Spleen (tissue), 11 donors: ENCODE measurements around the gene BRF1. TPM values are rescaled to one million over a fixed set of nuclear protein-coding genes. Genes with fewer than 3 reads are reported as not detected.

Experiments used
- DNase-seq: peaks from one replicate; pipeline ENCODE4 v3.0.0-alpha.2; 2020
- H3K27ac ChIP-seq, 8 donors: fragments of 200-600 bp; sonication (generic) in 7 of 8; 1 replicate in 4 of 8; 2 replicates in 4 of 8; pipeline versions ENCODE4 v1.5.0 to v1.8.0; 2016 to 2021; ENCODE audit warnings: inconsistent platforms in 4 of 8, mild to moderate bottlenecking in 4 of 8, moderate library complexity in 1 of 8
- H3K27me3 ChIP-seq, 7 donors: fragments of 200-600 bp; sonication (generic) in 6 of 7; replicated peaks in 1 of 7; 1 replicate in 4 of 7; 2 replicates in 3 of 7; pipeline versions ENCODE4 v1.5.0 to v1.8.0; 2016 to 2021; ENCODE audit warnings: inconsistent platforms in 3 of 7, mild to moderate bottlenecking in 1 of 7
- H3K36me3 ChIP-seq, 6 donors: fragments of 200-600 bp; sonication (generic) in 5 of 6; 1 replicate in 4 of 6; 2 replicates in 2 of 6; pipeline versions ENCODE4 v1.5.0 to v1.8.0; 2016 to 2021; ENCODE audit warnings: inconsistent platforms in 2 of 6
- H3K4me1 ChIP-seq, 6 donors: fragments of 200-600 bp; sonication (generic) in 5 of 6; 1 replicate in 3 of 6; 2 replicates in 3 of 6; pipeline versions ENCODE4 v1.5.0 to v1.8.0; 2016 to 2021; ENCODE audit warnings: inconsistent platforms in 3 of 6
- H3K4me3 ChIP-seq, 8 donors: fragments of 200-600 bp; sonication (generic) in 7 of 8; 1 replicate in 4 of 8; 2 replicates in 4 of 8; pipeline versions ENCODE4 v1.5.0 to v1.8.0; 2016 to 2021; ENCODE audit warnings: inconsistent platforms in 4 of 8, mild to moderate bottlenecking in 4 of 8, moderate library complexity in 2 of 8
- H3K9me3 ChIP-seq, 8 donors: fragments of 200-600 bp; sonication (generic) in 7 of 8; 1 replicate in 4 of 8; 2 replicates in 4 of 8; pipeline versions ENCODE4 v1.5.0 to v1.8.0; 2016 to 2021; ENCODE audit warnings: inconsistent platforms in 4 of 8
- CTCF ChIP-seq, 11 experiments: fragments of 200-600 bp in 7 of 11; fragments of 450-650 bp in 4 of 11; sonication (generic) in 4 of 11; IDR thresholded peaks in 8 of 11; conservative IDR thresholded peaks in 3 of 11; 1 replicate in 7 of 11; 2 replicates in 4 of 11; pipeline versions ENCODE4 v1.4.0 to v1.8.0; 2016 to 2021; ENCODE audit warnings: antibody characterized with exemption in 11 of 11, inconsistent platforms in 4 of 11, mild to moderate bottlenecking in 1 of 11
- POLR2A ChIP-seq, 3 donors: fragments of 450-650 bp; IDR thresholded peaks; one replicate each; pipeline ENCODE4 v1.5.1; 2017; ENCODE audit warnings: antibody characterized with exemption in 3 of 3, mild to moderate bottlenecking in 1 of 3
- POLR2AphosphoS5 ChIP-seq, 3 donors: sonication (generic); formaldehyde crosslinking; IDR thresholded peaks; one replicate each; pipeline ENCODE4 v1.5.1; 2017; ENCODE audit warnings: antibody characterized with exemption in 3 of 3
- WGBS, 5 donors: extraction: QIAGEN DNeasy Blood & Tissue Kit in 3 of 5; methylation state at CpG; one replicate each; pipeline versions ENCODE4 v1.1.5 to v1.1.7; 2013 to 2018; 5-methylcytosine and 5-hydroxymethylcytosine counted together
- intact Hi-C: fragments of 100-400 bp; cut with DNase I; formaldehyde crosslinking; loops from one replicate; pipeline ENCODE4 v1.15.0; 2023; ENCODE audit warnings: low total_unique reads
- polyA plus RNA-seq, 3 donors: library from polyadenylated mRNA; stranded (reverse); fragments of 200-250 nt; gene quantifications; one replicate each; pipeline ENCODE4 v1.2.1, GENCODE V29; 2013
- total RNA-seq, 7 donors: library from RNA; depleted of rRNA in 3 of 7; stranded (reverse); fragments of >200 nt in 3 of 7; fragmentation: NEBNext Ultra II Directional in 4 of 7; extraction: Animal tissue kit (Norgen Biotek cat#: 25700) in 4 of 7; gene quantifications; one replicate each; pipeline versions ENCODE4 v1.1.0 to v1.2.1, GENCODE V29; 2016 to 2021
- donor health status: healthy with polysubstance abuse.
- donor health status: DM: no; HTN: no; CAD: no; lungs with moderate emphysema.
- donor health status: DM: no; HTN: no; CAD: no.
- donor health status: Bipolar disorder and iron deficiency.
- donor health status: healthy.
- donor health status: DM: no; HTN: no; CAD: no.
- donor health status: DM: yes; HTN: yes; CAD: no.

BRF1 gene
- total and polyA plus RNA-seq, 10 donors: 16.2 to 71.2 (median 49.8) TPM

DNA sequence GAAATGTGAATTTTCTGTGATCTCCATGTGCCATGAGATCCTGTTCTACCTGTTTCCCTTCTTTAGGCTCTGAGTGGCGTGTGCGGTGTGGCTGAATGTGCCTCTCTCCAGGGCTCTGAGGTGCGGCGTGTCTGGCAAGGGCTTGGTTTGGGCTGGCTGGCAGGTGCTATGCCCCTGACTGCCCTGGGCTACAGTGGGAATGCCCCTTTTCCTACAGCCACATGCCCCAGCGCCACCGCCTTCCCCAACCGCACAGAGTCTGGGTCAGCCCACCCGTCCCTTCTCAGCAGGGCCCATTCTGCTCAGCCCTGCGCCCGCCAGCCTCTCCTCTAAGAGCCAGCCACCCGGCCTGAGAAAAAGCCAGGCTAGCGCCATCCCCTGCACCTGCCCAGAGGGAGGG lies 27.7 kb downstream of the BRF1 start:
- Histone ChIP-seq H3K36me3 (peaks cover 0 to 38% (median 5%) of the 10 kb centered on the region in 6 donors), H3K4me1 (no peaks in the 10 kb centered on the region), H3K27me3 (no peaks in the 10 kb centered on the region), H3K27ac (no peak overlapping the region), H3K9me3 (no peaks in the 10 kb centered on the region), H3K4me3 (no peak overlapping the region)
- TF ChIP-seq POLR2A (IDR thresholded peaks at IDR 0.05): no peak
- TF ChIP-seq CTCF (IDR thresholded peaks at IDR 0.05 in 8 of 11, conservative IDR thresholded peaks at IDR 0.05 in 3 of 11): no peak
- TF ChIP-seq POLR2AphosphoS5 (IDR thresholded peaks at IDR 0.05): no peak
- DNase-seq: no peak
- 85 to 97% (median 93%) methylated on average over 12 of the region's 12 CpGs for WGBS, 5 donors
- intact Hi-C loops: no loop called here

DNA sequence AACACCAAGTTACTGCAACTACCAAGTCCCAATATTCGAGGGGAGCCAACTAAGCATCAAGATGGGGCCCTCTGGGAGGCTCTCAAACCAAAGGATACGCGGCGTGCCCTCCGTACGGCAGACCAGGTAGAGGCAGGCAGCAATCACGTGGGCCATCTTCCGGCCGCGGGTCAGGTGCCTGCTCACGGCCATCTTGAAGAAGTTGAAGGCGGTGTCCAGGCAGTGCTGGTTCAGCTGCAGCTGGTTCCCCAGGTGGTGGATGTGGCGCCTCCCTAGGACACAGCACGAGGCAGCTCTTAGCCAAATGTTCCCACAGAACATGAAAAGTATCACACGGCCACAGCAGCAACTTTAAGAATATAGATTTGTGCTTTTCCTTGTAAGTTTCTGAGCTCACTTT lies 28.2 kb downstream of the BRF1 start:
- Histone ChIP-seq H3K36me3 (peaks cover 0 to 42% (median 8%) of the 10 kb centered on the region in 6 donors), H3K4me3 (no peak overlapping the region), H3K9me3 (no peaks in the 10 kb centered on the region), H3K27ac (no peak overlapping the region), H3K4me1 (no peaks in the 10 kb centered on the region), H3K27me3 (no peaks in the 10 kb centered on the region)
- 88 to 94% (median 90%) methylated on average over 6 to 15 of the region's 15 CpGs for WGBS, 5 donors
- intact Hi-C loops: no loop called here
- TF ChIP-seq CTCF (IDR thresholded peaks at IDR 0.05 in 8 of 11, conservative IDR thresholded peaks at IDR 0.05 in 3 of 11) (no peak), POLR2AphosphoS5 (IDR thresholded peaks at IDR 0.05) (no peak), POLR2A (IDR thresholded peaks at IDR 0.05) (no peak)
- DNase-seq: no peak

DNA sequence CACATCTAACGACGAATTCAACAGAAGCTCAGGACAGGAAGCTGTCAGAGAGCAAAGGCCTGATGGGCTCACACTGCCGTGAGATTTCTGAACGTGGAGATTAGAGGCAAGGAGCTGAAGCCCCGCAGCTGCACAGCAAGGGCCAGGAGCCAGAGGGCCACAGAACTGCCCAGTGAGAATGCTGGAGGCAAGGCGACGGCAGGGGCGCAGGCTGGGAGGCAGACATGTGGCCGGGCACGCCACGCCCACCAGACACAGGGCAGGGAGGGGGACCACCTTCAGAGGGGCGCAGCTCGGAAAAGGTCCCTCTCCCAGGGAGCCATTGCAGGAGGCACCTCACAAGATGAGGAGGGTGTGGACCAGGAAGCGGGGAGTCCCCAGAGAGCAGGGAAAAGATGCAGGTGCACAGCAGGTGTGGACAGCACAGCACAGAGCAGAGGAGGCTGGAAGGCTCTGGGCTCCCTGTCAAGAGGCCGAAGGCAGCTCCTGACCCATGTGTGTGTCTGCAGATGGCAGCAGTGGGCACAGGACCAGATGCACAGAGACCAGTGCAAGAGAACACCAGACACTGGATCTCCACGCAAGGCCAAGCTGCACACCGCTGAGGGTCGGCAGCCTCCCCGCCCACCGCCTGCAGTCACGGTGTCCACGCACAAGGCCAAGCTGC lies 29.4 kb downstream of the BRF1 start:
- no peak for TF ChIP-seq POLR2AphosphoS5 (IDR thresholded peaks at IDR 0.05)
- no peak for TF ChIP-seq POLR2A (IDR thresholded peaks at IDR 0.05)
- no peak for TF ChIP-seq CTCF (IDR thresholded peaks at IDR 0.05 in 8 of 11, conservative IDR thresholded peaks at IDR 0.05 in 3 of 11)
- H3K9me3 ChIP-seq: no peaks in the 10 kb centered on the region
- no peak for DNase-seq
- no peak overlapping the region for H3K27ac ChIP-seq
- intact Hi-C loops: no loop called here
- H3K36me3 ChIP-seq: peaks cover 0 to 55% (median 11%) of the 10 kb centered on the region in 6 donors
- H3K27me3 ChIP-seq: no peaks in the 10 kb centered on the region
- no peaks in the 10 kb centered on the region for H3K4me1 ChIP-seq
- H3K4me3 ChIP-seq: no peak overlapping the region
- 85 to 97% (median 91%) methylated on average over 15 to 22 of the region's 22 CpGs for WGBS, 5 donors

GRCh38 chr14:105269405-105269804 lies 31.4 kb downstream of the BRF1 start:
- DNase-seq: no peak
- no peak for TF ChIP-seq CTCF (IDR thresholded peaks at IDR 0.05 in 8 of 11, conservative IDR thresholded peaks at IDR 0.05 in 3 of 11)
- TF ChIP-seq POLR2AphosphoS5 (IDR thresholded peaks at IDR 0.05): no peak
- no peak for TF ChIP-seq POLR2A (IDR thresholded peaks at IDR 0.05)
- Histone ChIP-seq H3K36me3 (peaks cover 0 to 62% (median 11%) of the 10 kb centered on the region in 6 donors), H3K4me1 (no peaks in the 10 kb centered on the region), H3K9me3 (no peaks in the 10 kb centered on the region), H3K27me3 (no peaks in the 10 kb centered on the region), H3K27ac (no peak overlapping the region), H3K4me3 (no peak overlapping the region)
- intact Hi-C loops: no loop called here
- WGBS, 5 donors: 61 to 78% (median 69%) methylated on average over 10 to 11 of the region's 11 CpGs
